H1 (cell line): ENCODE data around the gene SMYD3.

Experiments used
- BRCA1 ChIP-seq: IDR thresholded peaks from 2 replicates; pipeline ENCODE4 v1.6.1; 2012; ENCODE audit warnings: low read depth, low read length, improper control_type of control experiment
- CTCF ChIP-seq, 3 experiments: IDR thresholded peaks; 1 replicate in 2 of 3; 2 replicates in 1 of 3; pipeline versions ENCODE4 v1.5.1 to v1.6.1; 2011; ENCODE audit warnings: low read length in 3 of 3, mild to moderate bottlenecking in 3 of 3, inconsistent platforms in 2 of 3, low read depth in 1 of 3, moderate library complexity in 1 of 3; ENCODE audit not compliant: insufficient read depth in 1 of 3; ENCODE audit errors: control extremely low read depth in 1 of 3
- EZH2 ChIP-seq: fragments of 200-600 bp; sonication (generic); IDR thresholded peaks from 2 replicates; pipeline ENCODE4 v1.7.1; 2012; ENCODE audit warnings: low read depth, mild to moderate bottlenecking, moderate library complexity, low read length, inconsistent platforms; ENCODE audit not compliant: severe bottlenecking
- GABPA ChIP-seq: IDR thresholded peaks from 2 replicates; pipeline ENCODE4 v1.6.1; 2011; ENCODE audit warnings: mild to moderate bottlenecking, low read length, moderate library complexity, borderline replicate concordance; ENCODE audit not compliant: insufficient read depth
- POLR2A ChIP-seq, 2 experiments: IDR thresholded peaks; 1 replicate in 1 of 2; 2 replicates in 1 of 2; pipeline ENCODE4 v1.6.1; 2011; ENCODE audit warnings: low read depth in 2 of 2, low read length in 2 of 2, mild to moderate bottlenecking in 2 of 2; ENCODE audit errors: control extremely low read depth in 1 of 2
- POLR2AphosphoS5 ChIP-seq: IDR thresholded peaks from 2 replicates; pipeline ENCODE4 v1.6.1; 2011; ENCODE audit warnings: low read depth, low read length
- POU5F1 ChIP-seq: IDR thresholded peaks from 2 replicates; pipeline ENCODE4 v1.6.1; 2011; ENCODE audit warnings: low read depth, mild to moderate bottlenecking, low read length, moderate library complexity
- RAD21 ChIP-seq, 2 experiments: IDR thresholded peaks in 1 of 2; conservative IDR thresholded peaks in 1 of 2; 2 replicates each; pipeline ENCODE4 v1.6.1; 2011; ENCODE audit warnings: low read depth in 2 of 2, low read length in 2 of 2, improper control_type of control experiment in 1 of 2, inconsistent platforms in 1 of 2, mild to moderate bottlenecking in 1 of 2, moderate library complexity in 1 of 2
- SIN3A ChIP-seq, 2 experiments: IDR thresholded peaks in 1 of 2; conservative IDR thresholded peaks in 1 of 2; 2 replicates each; pipeline ENCODE4 v1.6.1; 2011 to 2012; ENCODE audit warnings: low read length in 2 of 2, improper control_type of control experiment in 1 of 2, low read depth in 1 of 2, mild to moderate bottlenecking in 1 of 2
- SP1 ChIP-seq: IDR thresholded peaks from 2 replicates; pipeline ENCODE4 v1.6.1; 2011; ENCODE audit warnings: low read depth, low read length
- SP2 ChIP-seq: IDR thresholded peaks from 2 replicates; pipeline ENCODE4 v1.6.1; 2012; ENCODE audit warnings: mild to moderate bottlenecking, low read length, inconsistent platforms
- TBP ChIP-seq: IDR thresholded peaks from 2 replicates; pipeline ENCODE4 v1.6.1; 2011; ENCODE audit warnings: low read depth, low read length, improper control_type of control experiment
- USF2 ChIP-seq: IDR thresholded peaks from 2 replicates; pipeline ENCODE4 v1.6.1; 2011; ENCODE audit warnings: low read length, improper control_type of control experiment
- ZNF274 ChIP-seq: IDR thresholded peaks from 2 replicates; pipeline ENCODE4 v1.7.0; 2012; ENCODE audit warnings: low read length, borderline replicate concordance; ENCODE audit errors: extremely low read depth

GRCh38 chr1:245715291-245715701, 791.8 kb downstream of the SMYD3 start:
- TF ChIP-seq GABPA (no peak), RAD21 (IDR thresholded peaks at IDR 0.05 in 1 of 2, conservative IDR thresholded peaks at IDR 0.05 in 1 of 2; ENCODE audit: low read depth in 2 of 2, low read length in 2 of 2) (no peak), BRCA1 (no peak), POU5F1 (no peak), SIN3A (conservative IDR thresholded peaks at IDR 0.05 in 1 of 2, IDR thresholded peaks at IDR 0.05 in 1 of 2; ENCODE audit: low read depth in 1 of 2, low read length in 2 of 2) (no peak), CTCF (IDR thresholded peaks at IDR 0.05; ENCODE audit: control extremely low read depth in 1 of 3, insufficient read depth in 1 of 3, low read depth in 1 of 3, low read length in 3 of 3) (no peak), SP1 (no peak), POLR2AphosphoS5 (no peak), TBP (no peak), POLR2A (IDR thresholded peaks at IDR 0.05; ENCODE audit: control extremely low read depth in 1 of 2, low read depth in 2 of 2, low read length in 2 of 2) (no peak), ZNF274 (no peak), USF2 (no peak), SP2 (no peak), EZH2 (no peak)
